GM12878 (cell line): ENCODE data around the gene SIMC1. TPM values are rescaled to one million over a fixed set of nuclear protein-coding genes. Genes with fewer than 3 reads are reported as not detected.

Experiments
- ATF7 ChIP-seq: fragments of 450-650 bp; IDR thresholded peaks from 2 replicates; pipeline ENCODE4 v1.6.1; 2016; ENCODE audit warnings: low read depth, mild to moderate bottlenecking
- GATAD2B ChIP-seq: fragments of 450-650 bp; conservative IDR thresholded peaks from 2 replicates; pipeline ENCODE4 v1.6.1; 2017; ENCODE audit warnings: low read depth, mild to moderate bottlenecking, moderate library complexity
- HCFC1 ChIP-seq: fragments of 150-350 bp; IDR thresholded peaks from 2 replicates; pipeline ENCODE4 v1.6.1; 2014; ENCODE audit warnings: low read length
- HDGF ChIP-seq: fragments of 450-650 bp; IDR thresholded peaks from 2 replicates; pipeline ENCODE4 v1.6.1; 2016; ENCODE audit warnings: antibody characterized with exemption
- MEF2A ChIP-seq: IDR thresholded peaks from 2 replicates; pipeline ENCODE4 v1.6.1; 2011; ENCODE audit warnings: low read depth, mild to moderate bottlenecking, low read length, moderate library complexity; ENCODE audit not compliant: insufficient read depth
- MYB ChIP-seq: fragments of 150-350 bp; IDR thresholded peaks from 2 replicates; pipeline ENCODE4 v1.6.1; 2014; ENCODE audit warnings: mild to moderate bottlenecking, low read depth, low read length, borderline replicate concordance
- SIX5 ChIP-seq: IDR thresholded peaks from 2 replicates; pipeline ENCODE4 v1.6.1; 2011; ENCODE audit warnings: mild to moderate bottlenecking, low read depth, low read length, moderate library complexity; ENCODE audit not compliant: severe bottlenecking
- SMARCA5 ChIP-seq: fragments of 450-650 bp; IDR thresholded peaks from 2 replicates; pipeline ENCODE4 v1.6.1; 2017; ENCODE audit warnings: mild to moderate bottlenecking
- SMC3 ChIP-seq: IDR thresholded peaks from 2 replicates; pipeline ENCODE4 v1.6.1; 2011; ENCODE audit warnings: low read length, improper control_type of control experiment, borderline replicate concordance
- TCF3 ChIP-seq: IDR thresholded peaks from 2 replicates; pipeline ENCODE4 v1.6.1; 2012; ENCODE audit warnings: low read depth, mild to moderate bottlenecking, low read length, borderline replicate concordance; ENCODE audit not compliant: insufficient read depth
- YY1 ChIP-seq: IDR thresholded peaks from 2 replicates; pipeline ENCODE4 v1.6.1; 2011; ENCODE audit warnings: low read depth, mild to moderate bottlenecking, low read length
- polyA plus RNA-seq, 11 experiments: library from polyadenylated mRNA; depleted of rRNA in 4 of 11; unstranded in 6 of 11; stranded (reverse) in 5 of 11; fragments of >200 nt; fragmentation: Nextera tagmentation in 4 of 11; fragmentation: Illumina TruSeq in 1 of 11; extraction: Ambion mirVana in 4 of 11; extraction: Trizol in 1 of 11; gene quantifications; 1 replicate in 1 of 11; 2 replicates in 10 of 11; pipeline versions ENCODE4 v1.2.1 to v1.2.3, GENCODE V29; 2011 to 2016; ENCODE audit warnings: inconsistent platforms in 2 of 11, missing spikeins in 2 of 11, low read depth in 1 of 11
- total RNA-seq, 4 experiments: library from RNA; depleted of rRNA in 3 of 4; stranded (reverse); fragments of >200 nt in 3 of 4; fragmentation: Illumina TruSeq in 1 of 4; extraction: Trizol in 1 of 4; gene quantifications; 2 replicates each; pipeline versions ENCODE4 v1.2.1 to v1.2.3, GENCODE V29; 2013 to 2021
- TF ChIP-seq, protein P1 (sequence below): IDR thresholded peaks from 2 replicates; pipeline ENCODE4 v1.6.1; 2012; ENCODE audit warnings: low read depth, low read length, improper control_type of control experiment

The SIMC1 gene
- total and polyA plus RNA-seq, 10 of the 15 experiments (the other 5 are each of a cell fraction or from before 2014, with no cell fraction given) = 3.0 to 16.5 (median 10.4) TPM

DNA sequence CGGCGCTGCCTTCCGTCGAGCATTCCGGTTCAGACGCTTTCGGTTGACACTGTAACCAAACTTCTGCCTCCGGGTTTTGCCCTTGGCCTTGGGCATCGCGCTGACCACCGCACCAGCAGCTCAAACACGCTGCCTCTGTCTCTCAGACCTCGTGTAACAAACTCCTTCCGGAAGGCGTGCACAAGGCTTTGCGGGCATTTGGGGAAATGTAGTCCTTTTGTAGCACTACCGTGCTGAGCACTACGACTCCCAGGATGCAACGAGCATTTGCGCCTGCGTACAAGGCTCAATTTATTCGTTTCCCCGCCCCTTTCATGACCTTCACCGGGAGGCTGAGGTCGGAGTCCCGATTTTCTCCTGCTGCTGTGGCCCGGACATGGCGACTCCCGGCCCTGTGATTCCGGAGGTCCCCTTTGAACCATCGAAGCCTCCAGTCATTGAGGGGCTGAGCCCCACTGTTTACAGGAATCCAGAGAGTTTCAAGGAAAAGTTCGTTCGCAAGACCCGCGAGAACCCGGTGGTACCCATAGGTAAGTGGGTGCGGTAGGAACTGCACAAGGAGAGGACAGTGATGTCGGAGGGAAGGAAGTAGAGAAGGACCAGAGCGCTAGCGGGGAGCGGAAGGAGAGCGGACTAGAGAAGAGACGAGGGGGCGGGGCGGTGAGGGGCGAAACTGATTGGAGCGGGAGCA, 150.4 kb downstream of the SIMC1 start, which contains the start of the genes HIGD2A and NOP16 (continued):
- no peak for TF ChIP-seq SMC3
- TF ChIP-seq SIX5 = peak; percentile 89
- 0 out of 2 replicates have a peak, but pooled peaks have one; percentile 34 for TF ChIP-seq GATAD2B
- no peak for TF ChIP-seq HDGF
- peak; percentile 50; the same call in 1 of the 2 replicates for TF ChIP-seq SMARCA5
- TF ChIP-seq ATF7 = peak; percentile 75
- TF ChIP-seq MEF2A = 0 out of 2 replicates have a peak, but pooled peaks have one; percentile 37
- no peak for TF ChIP-seq TCF3
- TF ChIP-seq YY1 = peak; percentile 84
- peak; percentile 83 for TF ChIP-seq HCFC1
- TF ChIP-seq MYB = 0 out of 2 replicates have a peak, but pooled peaks have one; percentile 32
- TF ChIP-seq, protein P1, sequence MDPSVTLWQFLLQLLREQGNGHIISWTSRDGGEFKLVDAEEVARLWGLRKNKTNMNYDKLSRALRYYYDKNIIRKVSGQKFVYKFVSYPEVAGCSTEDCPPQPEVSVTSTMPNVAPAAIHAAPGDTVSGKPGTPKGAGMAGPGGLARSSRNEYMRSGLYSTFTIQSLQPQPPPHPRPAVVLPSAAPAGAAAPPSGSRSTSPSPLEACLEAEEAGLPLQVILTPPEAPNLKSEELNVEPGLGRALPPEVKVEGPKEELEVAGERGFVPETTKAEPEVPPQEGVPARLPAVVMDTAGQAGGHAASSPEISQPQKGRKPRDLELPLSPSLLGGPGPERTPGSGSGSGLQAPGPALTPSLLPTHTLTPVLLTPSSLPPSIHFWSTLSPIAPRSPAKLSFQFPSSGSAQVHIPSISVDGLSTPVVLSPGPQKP = peak; percentile 81
